Activated CD8-positive, alpha-beta T cell treated with anti-CD3 and anti-CD28 coated beads for 36 hours (primary cell): ENCODE data around the gene AHCYL1. TPM values are rescaled to one million over a fixed set of nuclear protein-coding genes. Genes with fewer than 3 reads are reported as not detected.

Experiments
- ATAC-seq: fragments of 200-7000 bp; cut with Tn5 transposase; one replicate; pipeline ENCODE4 v1.10.0; 2021; ENCODE audit warnings: mild to moderate bottlenecking, moderate library complexity
- CTCF ChIA-PET: fragments of 350-600 bp; sonication (Branson Sonifier 250); formaldehyde crosslinking; loops from one replicate; lab custom pipeline; 2021; ENCODE audit warnings: antibody characterized with exemption; lab: Charles Lee
- POLR2A ChIA-PET: fragments of 350-600 bp; sonication (Branson Sonifier 250); formaldehyde crosslinking; loops from one replicate; lab custom pipeline; 2021; ENCODE audit warnings: antibody characterized with exemption; lab: Charles Lee
- DNase-seq: peaks from one replicate; pipeline ENCODE4 v3.0.0-alpha.2; 2020
- H3K27ac Mint-ChIP-seq: one replicate; pipeline ENCODE4 v1.8.0; 2021; ENCODE audit warnings: mild to moderate bottlenecking, mixed read lengths
- H3K27me3 Mint-ChIP-seq: one replicate; pipeline ENCODE4 v1.8.0; 2021; ENCODE audit warnings: mixed read lengths
- H3K36me3 Mint-ChIP-seq: one replicate; pipeline ENCODE4 v1.8.0; 2021; ENCODE audit warnings: low read depth, mixed read lengths
- H3K4me1 Mint-ChIP-seq: one replicate; pipeline ENCODE4 v1.8.0; 2021; ENCODE audit warnings: low read depth, mixed read lengths
- H3K4me3 Mint-ChIP-seq: one replicate; pipeline ENCODE4 v1.8.0; 2021; ENCODE audit warnings: mild to moderate bottlenecking, moderate library complexity, mixed read lengths
- H3K9me3 Mint-ChIP-seq: one replicate; pipeline ENCODE4 v1.8.0; 2021; ENCODE audit warnings: mixed read lengths
- intact Hi-C: fragments of 100-400 bp; cut with micrococcal nuclease; formaldehyde crosslinking; loops from one replicate; pipeline ENCODE4 v1.10.0; 2022
- total RNA-seq, 2 experiments: library from RNA; stranded (reverse); gene quantifications; one replicate each; pipeline ENCODE4 v1.2.3, GENCODE V29; 2021
- TF ChIP-seq, protein P1 (sequence below): fragments of 200-600 bp; IDR thresholded peaks from one replicate; pipeline ENCODE4 v1.8.0; 2022; ENCODE audit warnings: antibody characterized with exemption, mild to moderate bottlenecking

AHCYL1 gene
- total RNA-seq, 2 experiments from 2014 or later: 77.8 to 79.1 TPM

DNA sequence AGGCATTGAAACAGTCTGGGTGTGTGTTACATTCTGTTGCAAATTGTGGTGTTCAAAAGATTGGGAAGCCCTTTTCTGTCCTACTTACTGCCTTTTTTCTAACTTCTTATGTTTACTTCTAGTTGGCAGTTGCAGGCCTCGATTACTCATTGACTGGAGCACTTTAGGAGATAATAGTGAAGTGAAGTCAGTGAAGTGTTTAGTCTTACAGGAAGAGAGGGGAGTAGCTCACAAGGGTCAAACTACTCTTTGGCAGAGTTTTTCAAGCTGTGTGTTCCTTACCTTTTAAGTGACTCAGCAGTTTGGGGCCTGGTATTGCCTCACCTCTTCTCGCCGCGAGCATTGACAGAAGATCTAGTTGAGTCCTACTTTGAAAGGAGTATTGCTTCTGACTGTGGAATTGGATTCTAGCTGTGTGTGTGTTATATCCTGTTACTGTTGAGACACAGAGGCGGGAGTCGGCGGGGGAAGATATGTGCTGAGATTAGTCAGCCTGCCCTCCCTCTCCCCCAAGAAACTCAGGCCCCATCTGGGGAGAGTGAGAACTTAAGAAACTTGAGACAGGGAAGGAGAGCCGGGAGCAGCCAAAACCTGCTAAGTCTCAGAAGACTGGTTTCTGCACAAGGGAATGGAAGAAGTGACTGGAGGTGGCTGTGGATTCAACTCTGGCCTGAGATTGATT, 19.3 kb downstream of the AHCYL1 start:
- H3K4me3 Mint-ChIP-seq: no peak overlapping the region
- DNase-seq: peak; percentile 68
- POLR2A ChIA-PET: interaction anchor here (0.7 kb wide), 1 partner anchor 62 kb away, joined by 3 read pairs; no protein-coding TSS in a partner anchor
- CTCF ChIA-PET: interaction anchor here (5.0 kb wide), 1 partner anchor 26 kb away, joined by 26 read pairs; no protein-coding TSS in a partner anchor
- intact Hi-C loops: no loop called here
- TF ChIP-seq, protein P1, sequence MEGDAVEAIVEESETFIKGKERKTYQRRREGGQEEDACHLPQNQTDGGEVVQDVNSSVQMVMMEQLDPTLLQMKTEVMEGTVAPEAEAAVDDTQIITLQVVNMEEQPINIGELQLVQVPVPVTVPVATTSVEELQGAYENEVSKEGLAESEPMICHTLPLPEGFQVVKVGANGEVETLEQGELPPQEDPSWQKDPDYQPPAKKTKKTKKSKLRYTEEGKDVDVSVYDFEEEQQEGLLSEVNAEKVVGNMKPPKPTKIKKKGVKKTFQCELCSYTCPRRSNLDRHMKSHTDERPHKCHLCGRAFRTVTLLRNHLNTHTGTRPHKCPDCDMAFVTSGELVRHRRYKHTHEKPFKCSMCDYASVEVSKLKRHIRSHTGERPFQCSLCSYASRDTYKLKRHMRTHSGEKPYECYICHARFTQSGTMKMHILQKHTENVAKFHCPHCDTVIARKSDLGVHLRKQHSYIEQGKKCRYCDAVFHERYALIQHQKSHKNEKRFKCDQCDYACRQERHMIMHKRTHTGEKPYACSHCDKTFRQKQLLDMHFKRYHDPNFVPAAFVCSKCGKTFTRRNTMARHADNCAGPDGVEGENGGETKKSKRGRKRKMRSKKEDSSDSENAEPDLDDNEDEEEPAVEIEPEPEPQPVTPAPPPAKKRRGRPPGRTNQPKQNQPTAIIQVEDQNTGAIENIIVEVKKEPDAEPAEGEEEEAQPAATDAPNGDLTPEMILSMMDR: no peak
- H3K9me3 Mint-ChIP-seq: no peaks in the 10 kb centered on the region
- H3K36me3 Mint-ChIP-seq: peaks cover 7% of the 10 kb centered on the region
- peaks cover 26% of the 10 kb centered on the region for H3K4me1 Mint-ChIP-seq
- ATAC-seq: peak; percentile 87
- H3K27ac Mint-ChIP-seq: peak overlapping the region; percentile 61
- H3K27me3 Mint-ChIP-seq: no peaks in the 10 kb centered on the region

DNA sequence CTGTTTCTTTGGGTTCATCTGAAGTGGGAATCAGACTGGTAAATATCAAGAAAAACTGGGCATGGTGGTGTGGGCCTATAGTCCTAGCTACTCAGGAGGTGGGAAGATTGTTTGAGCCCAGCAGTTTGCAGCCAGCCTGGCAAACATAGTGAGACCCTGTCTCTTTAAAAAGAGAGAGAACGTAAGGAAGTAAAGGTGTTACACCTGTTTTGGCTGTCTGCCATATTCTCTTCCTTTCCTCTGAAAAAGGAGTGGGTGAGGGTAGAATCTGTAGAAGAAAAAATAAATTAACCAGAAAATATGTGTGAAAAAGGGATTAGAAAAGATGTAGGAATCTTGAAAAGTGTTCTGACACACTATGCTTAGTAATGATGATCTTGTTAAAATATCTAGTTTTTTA, 20.0 kb downstream of the AHCYL1 start:
- DNase-seq (no peak), ATAC-seq (no peak)
- intact Hi-C loops: no loop called here
- peaks cover 26% of the 10 kb centered on the region for H3K4me1 Mint-ChIP-seq
- ChIA-PET CTCF (interaction anchor here (1.2 to 5.0 kb wide), 3 partner anchors 20 to 230 kb away, joined by 3 to 34 read pairs (median 26); partner anchors contain the start of gene AHCYL1), POLR2A (interaction anchor here (0.6 kb wide), 1 partner anchor 24 kb away, joined by 4 read pairs; no protein-coding TSS in a partner anchor)
- TF ChIP-seq, protein P1: no peak
- H3K27ac Mint-ChIP-seq: peak overlapping the region; percentile 61
- no peaks in the 10 kb centered on the region for H3K9me3 Mint-ChIP-seq
- H3K4me3 Mint-ChIP-seq: no peak overlapping the region
- H3K27me3 Mint-ChIP-seq: no peaks in the 10 kb centered on the region
- H3K36me3 Mint-ChIP-seq: peaks cover 13% of the 10 kb centered on the region

GRCh38 chr1:110005971-110006370, 21.4 kb downstream of the AHCYL1 start:
- Mint-ChIP-seq H3K27me3 (no peaks in the 10 kb centered on the region), H3K4me1 (peaks cover 26% of the 10 kb centered on the region), H3K9me3 (no peaks in the 10 kb centered on the region), H3K36me3 (peaks cover 19% of the 10 kb centered on the region), H3K27ac (no peak overlapping the region), H3K4me3 (no peak overlapping the region)
- ChIA-PET POLR2A (interaction anchor here (1.0 kb wide), 1 partner anchor 19 kb away, joined by 3 read pairs; no protein-coding TSS in a partner anchor), CTCF (interaction anchor here (1.2 to 5.0 kb wide), 5 partner anchors 11 to 232 kb away, joined by 3 to 34 read pairs (median 5); partner anchors contain the start of gene AHCYL1)
- TF ChIP-seq, protein P1: no peak
- intact Hi-C loops: no loop called here
- DNase-seq: no peak
- no peak for ATAC-seq

- ATAC-seq (no peak), DNase-seq (no peak)
- intact Hi-C loops: no loop called here
- Mint-ChIP-seq H3K9me3 (no peaks in the 10 kb centered on the region), H3K4me1 (peaks cover 26% of the 10 kb centered on the region), H3K36me3 (peaks cover 20% of the 10 kb centered on the region), H3K27me3 (no peaks in the 10 kb centered on the region), H3K4me3 (no peak overlapping the region), H3K27ac (no peak overlapping the region)
- TF ChIP-seq, protein P1: no peak
- CTCF ChIA-PET: interaction anchor here (0.9 to 5.0 kb wide), 7 partner anchors 10 to 110 kb away, joined by 3 to 34 read pairs (median 5); partner anchors contain the start of gene AHCYL1
- POLR2A ChIA-PET: interaction anchor here (1.2 kb wide), 1 partner anchor 28 kb away, joined by 4 read pairs; the partner anchor contains the start of gene STRIP1
These were observed 22.0 kb downstream of the AHCYL1 start for GRCh38 chr1:110006516-110006915.
